ENCODE data around the gene UBE2E3. TPM values are rescaled to one million over a fixed set of nuclear protein-coding genes. Genes with fewer than 3 reads are reported as not detected.
"Not testable (repeated sequence)": the region's sequence is repeated elsewhere in the genome, so short reads cannot be mapped to it uniquely, and the experiment has no call there.

UBE2E3 gene
- polyA plus RNA-seq, 3 donors = 249 to 260 (median 255) TPM

- DNase-seq (ENCODE audit: low read depth in 3 of 3, low spot score in 2 of 3) = no peak
These were observed 44.6 kb downstream of the UBE2E3 start for GRCh38 chr2:181025004-181025403.

- no peak for DNase-seq (ENCODE audit: low read depth in 3 of 3, low spot score in 2 of 3)
These were observed 56.0 kb downstream of the UBE2E3 start for GRCh38 chr2:181036445-181036844.

DNA sequence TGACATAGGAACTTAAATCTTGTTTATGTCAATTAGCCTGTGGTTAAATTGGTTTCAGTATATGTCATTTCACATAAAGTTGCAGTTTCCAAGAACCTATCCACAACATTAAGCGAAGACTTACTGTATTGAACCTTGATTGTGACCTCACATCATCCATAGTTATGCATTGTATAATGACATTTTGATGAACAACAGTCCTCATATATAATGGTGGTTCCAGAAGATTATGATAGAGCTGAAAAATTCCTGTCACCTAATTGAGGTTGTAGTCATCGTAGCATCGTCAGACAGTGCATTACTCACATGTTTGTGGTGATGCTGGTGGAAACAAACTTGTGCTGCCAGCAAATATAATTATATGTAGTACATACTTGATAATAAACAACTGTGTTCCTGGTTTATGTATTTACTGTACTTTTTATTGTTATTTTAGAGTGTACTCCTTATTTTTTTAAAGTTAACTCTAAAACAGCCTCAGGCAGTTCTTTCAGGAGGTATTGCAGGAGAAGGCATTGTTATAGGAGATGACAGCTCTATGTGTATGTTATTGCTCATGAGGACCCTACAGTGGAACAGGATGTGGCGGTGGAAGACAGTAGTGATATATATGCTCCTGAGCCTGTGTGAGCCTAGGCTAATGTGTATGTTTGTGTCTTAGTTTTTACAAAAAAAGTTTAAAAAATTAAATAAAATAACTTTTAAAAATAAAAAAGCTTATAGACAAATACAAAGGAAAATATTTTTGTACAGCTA is 56.6 kb downstream of the UBE2E3 start:
- DNase-seq (ENCODE audit: low read depth in 3 of 3, low spot score in 2 of 3) = no peak

DNA sequence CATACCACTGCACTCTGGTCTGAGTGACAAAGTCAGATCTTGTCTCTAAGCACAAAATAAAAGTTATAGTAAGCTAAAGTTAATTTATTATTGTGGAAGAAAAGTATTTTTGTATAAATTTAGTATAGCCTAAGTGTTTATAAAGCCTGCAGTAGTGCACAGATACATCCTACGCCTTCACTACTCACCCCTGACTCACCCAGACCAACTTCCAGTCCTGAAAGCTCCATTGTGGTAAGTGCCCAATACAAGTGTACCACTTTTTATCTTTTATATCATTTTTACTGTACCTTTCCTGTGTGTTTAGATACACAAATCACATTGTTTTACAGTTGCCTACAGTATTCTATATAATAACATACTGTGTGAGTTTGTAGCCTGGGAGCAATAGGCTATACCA is 57.5 kb downstream of the UBE2E3 start:
- no peak for DNase-seq (ENCODE audit: low read depth in 3 of 3, low spot score in 2 of 3)

DNA sequence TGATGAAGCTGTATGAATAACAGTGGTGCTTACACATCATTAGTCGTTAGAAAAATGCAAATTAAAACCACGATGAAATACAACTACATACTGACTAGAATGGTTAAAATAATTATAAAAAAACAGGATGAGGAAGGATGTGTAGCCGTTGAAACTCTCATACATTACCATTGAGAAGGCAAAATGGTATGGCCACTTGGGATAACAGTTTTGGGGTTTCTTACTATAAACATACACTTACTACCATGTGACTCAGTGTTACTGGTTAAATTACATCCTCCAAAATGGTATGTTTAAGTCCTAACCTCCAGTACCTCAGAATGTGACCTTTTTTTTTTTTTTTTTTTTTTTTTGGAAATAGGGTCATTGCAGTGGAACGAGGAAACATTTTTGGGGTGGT is 58.4 kb downstream of the UBE2E3 start:
- DNase-seq (ENCODE audit: low read depth in 3 of 3, low spot score in 2 of 3) = no peak

DNA sequence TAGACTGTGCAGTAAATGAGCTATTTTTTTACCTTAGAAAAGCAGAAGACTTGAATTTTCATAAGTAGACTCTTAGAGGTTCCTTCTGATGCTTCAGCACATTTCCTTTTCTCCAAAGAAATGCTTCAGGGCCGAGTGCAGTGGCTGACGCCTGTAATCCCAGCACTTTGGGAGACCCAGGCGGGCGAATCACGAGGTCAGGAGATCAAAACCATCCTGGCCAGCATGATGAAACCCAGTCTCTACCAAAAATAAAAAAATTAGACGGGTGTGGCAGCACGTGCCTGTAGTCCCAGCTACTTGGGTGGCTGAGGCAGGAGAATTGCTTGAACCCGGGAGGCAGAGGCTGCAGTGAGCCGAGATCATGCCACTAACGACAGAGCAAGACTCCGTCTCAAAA is 60.4 kb downstream of the UBE2E3 start:
- DNase-seq (ENCODE audit: low read depth in 3 of 3, low spot score in 2 of 3) = not testable (repeated sequence)

- DNase-seq (ENCODE audit: low read depth in 3 of 3, low spot score in 2 of 3) = no peak
These were observed 61.3 kb downstream of the UBE2E3 start for GRCh38 chr2:181041661-181042060.

- no peak for DNase-seq (ENCODE audit: low read depth in 3 of 3, low spot score in 2 of 3)
These were observed 62.3 kb downstream of the UBE2E3 start for GRCh38 chr2:181042706-181043105.

- DNase-seq (ENCODE audit: low read depth in 3 of 3, low spot score in 2 of 3) = no peak
These were observed 66.4 kb downstream of the UBE2E3 start for GRCh38 chr2:181046833-181047232.

DNA sequence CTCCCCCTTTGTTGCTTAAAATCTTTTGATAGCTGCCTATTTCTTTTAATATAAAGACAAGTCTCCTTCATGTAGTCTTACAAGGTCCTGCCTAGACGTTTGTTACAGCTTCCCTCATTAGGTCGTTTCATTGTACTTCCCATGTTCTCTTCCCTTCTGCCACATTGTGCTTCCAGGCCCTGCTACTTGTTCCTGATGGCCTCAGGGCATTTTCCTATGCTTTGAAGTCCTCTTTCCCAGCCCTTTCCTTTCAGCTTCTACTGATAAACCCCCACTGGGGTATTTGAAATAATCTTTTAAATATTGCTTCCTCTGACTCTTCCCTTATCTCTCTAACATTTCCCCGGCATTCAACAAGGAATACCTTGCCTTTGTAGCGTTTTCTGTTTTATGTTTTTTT is 67.4 kb downstream of the UBE2E3 start:
- DNase-seq (ENCODE audit: low read depth in 3 of 3, low spot score in 2 of 3) = no peak

GRCh38 chr2:181051861-181052522 is 71.6 kb downstream of the UBE2E3 start:
- DNase-seq (ENCODE audit: low read depth in 3 of 3, low spot score in 2 of 3) = no peak

DNA sequence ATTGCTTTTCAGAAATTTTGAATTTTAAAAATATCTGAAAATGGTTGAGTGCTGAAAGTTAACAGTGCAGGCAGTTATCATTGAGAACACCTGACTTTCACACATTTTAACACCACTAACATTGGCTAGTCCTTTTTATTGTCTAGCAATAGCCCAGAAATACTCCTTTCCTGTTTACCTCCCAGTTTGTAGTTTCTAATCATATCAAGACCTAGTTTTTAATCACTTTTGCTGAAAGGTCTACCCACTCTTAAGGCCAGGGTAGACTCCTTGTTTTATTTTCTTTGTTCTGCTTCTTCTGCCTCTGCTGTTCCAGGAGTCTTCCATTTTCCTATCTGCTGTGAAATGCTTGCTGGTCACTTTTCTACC is 72.1 kb downstream of the UBE2E3 start:
- no peak for DNase-seq (ENCODE audit: low read depth in 3 of 3, low spot score in 2 of 3)

GRCh38 chr2:181054256-181054655 is 73.9 kb downstream of the UBE2E3 start:
- DNase-seq (ENCODE audit: low read depth in 3 of 3, low spot score in 2 of 3) = no peak

DNA sequence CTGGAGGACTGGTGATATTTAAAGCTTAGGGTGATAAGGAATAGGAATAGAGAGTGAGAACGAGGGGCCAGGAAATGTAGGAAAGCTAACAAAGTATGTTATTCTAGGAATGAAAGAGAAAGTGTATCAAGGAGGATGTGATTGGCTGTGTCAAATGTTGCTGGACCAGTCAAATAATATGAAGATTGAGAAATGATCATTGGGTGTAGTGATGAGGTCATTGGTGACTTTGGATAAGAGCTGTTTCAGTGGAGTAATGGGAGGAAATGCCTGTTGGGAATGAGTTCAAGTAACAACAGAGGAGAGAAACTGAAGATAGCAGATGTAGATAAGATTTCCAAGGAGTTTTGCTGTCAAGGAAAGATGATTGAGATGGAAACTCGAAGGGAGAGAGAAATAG is 74.4 kb downstream of the UBE2E3 start:
- no peak for DNase-seq (ENCODE audit: low read depth in 3 of 3, low spot score in 2 of 3)

- no peak for DNase-seq (ENCODE audit: low read depth in 3 of 3, low spot score in 2 of 3)
These were observed 78.2 kb downstream of the UBE2E3 start for GRCh38 chr2:181058378-181059269.

DNA sequence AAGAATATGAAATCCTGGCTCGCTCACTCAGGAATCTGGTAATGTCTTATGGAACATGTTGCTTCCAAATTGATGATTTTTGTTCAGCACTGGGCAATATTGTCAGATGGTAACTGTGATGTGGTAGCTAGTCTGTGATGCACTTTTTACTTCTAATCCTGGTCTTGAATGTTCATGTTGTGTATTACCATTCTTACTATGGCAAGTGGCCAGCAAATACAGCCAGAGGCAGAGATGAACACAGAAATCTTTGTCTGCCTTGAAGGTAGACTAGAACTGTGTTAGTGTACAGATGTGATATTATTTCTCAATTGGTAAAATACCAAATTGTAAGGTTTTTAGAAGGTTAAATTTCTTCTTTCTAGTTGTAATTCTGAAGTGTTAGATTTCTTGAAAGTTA is 83.3 kb downstream of the UBE2E3 start:
- DNase-seq (ENCODE audit: low read depth in 3 of 3, low spot score in 2 of 3) = no peak

DNA sequence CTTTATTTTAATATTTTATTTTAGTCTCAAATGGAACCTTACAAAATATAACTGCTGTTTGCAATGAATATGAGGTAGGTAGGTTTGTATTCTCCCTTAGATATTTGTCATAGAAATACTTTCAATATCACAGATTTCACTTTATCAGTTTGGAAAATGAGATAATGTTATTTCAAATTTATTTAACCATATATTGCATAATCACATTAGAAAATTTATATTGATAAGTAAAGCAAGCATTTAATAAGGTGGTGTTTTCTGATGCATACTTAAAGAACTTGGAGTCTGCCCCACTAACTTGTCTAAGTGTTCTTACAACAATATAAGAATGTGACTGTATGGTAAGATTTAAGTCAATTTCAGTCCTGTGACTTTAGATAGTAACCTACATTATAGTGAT is 85.1 kb downstream of the UBE2E3 start:
- no peak for DNase-seq (ENCODE audit: low read depth in 3 of 3, low spot score in 2 of 3)

DNA sequence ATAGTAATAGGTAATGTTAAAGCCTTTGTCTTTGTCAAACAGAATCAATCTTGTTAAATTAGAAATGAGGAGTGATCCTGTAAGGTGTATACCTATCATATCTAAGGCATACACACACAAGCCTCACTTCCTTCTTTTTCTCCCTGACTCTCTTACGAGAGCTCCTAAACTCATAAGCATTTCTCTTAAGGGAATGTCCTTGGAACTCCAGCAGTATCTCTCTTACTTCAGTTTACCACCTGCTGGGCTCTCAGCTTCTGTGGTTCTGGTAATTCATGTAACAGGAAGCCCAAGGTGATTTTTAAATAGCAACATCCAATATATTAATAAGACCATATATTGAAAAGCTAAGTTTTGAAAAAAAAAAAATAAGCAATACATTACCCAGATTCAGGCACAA is 85.9 kb downstream of the UBE2E3 start:
- DNase-seq (ENCODE audit: low read depth in 3 of 3, low spot score in 2 of 3) = no peak

DNA sequence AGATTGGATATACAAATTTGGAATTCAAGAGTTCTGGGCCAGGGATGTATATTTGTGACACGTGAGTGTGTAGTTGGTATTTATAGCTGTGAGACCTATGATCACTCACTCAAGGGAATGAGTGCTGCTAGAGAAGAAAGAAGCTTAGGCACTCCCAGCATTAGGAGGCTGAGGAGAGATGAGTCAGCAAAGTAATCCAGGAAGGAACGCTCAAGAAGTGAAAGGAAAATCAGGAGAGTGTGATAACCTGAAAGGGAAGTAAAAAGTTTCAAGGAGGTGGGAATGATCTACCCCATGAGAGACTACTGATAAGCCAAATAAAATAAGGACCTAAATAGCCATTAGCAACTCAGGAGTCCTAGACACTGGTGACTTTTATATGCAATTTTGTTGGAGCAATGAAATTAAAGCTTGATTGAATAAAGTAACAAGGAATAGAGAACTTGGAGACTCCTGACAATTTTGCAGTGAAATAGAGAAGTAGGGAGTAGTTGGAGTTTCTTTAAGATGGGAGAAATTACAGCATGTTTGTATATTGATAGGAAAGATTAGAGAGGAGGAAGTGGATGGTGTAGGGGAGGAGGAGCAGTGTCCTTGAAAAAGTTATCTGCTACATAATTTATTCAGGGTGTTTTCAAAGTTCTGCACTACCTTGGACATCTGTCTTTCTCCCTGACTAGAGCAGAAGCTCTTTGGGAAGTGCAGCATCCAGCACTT is 89.9 kb downstream of the UBE2E3 start:
- no peak for DNase-seq (ENCODE audit: low read depth in 3 of 3, low spot score in 2 of 3)

- no peak for DNase-seq (ENCODE audit: low read depth in 3 of 3, low spot score in 2 of 3)
These were observed 90.4 kb downstream of the UBE2E3 start for GRCh38 chr2:181070836-181071200.

All from right renal cortex interstitium (tissue), 3 donors.